GM06990 (cell line): ENCODE measurements around the gene C4A.

ENCODE experiments used
- DNase-seq: peaks from one replicate; pipeline ENCODE4 v3.0.0-alpha.2; 2011; ENCODE audit not compliant: insufficient read length; ENCODE audit errors: extremely low read depth
- H3K27me3 ChIP-seq: replicated peaks from 2 replicates; pipeline ENCODE4 v1.6.0; 2011; ENCODE audit warnings: low read length; ENCODE audit not compliant: control insufficient read depth, insufficient read depth
- H3K36me3 ChIP-seq: 2 replicates; pipeline ENCODE4 v1.5.1; 2011; ENCODE audit warnings: low read length; ENCODE audit not compliant: control insufficient read depth, insufficient read depth
- H3K4me3 ChIP-seq: replicated peaks from 2 replicates; pipeline ENCODE4 v1.5.1; 2011; ENCODE audit warnings: low read depth, mild to moderate bottlenecking, control low read depth, low read length
- CTCF ChIP-seq: IDR thresholded peaks from 2 replicates; pipeline ENCODE4 v1.5.1; 2011; ENCODE audit warnings: low read length, control low read depth, mild to moderate bottlenecking, inconsistent platforms; ENCODE audit not compliant: insufficient read depth, poor library complexity, severe bottlenecking

C4A gene

GRCh38 chr6:31968326-31968725 lies 13.5 kb upstream of the C4A start:
- TF ChIP-seq CTCF = no peak
- Histone ChIP-seq H3K36me3 (peaks cover 40% of the 10 kb centered on the region), H3K27me3 (no peaks in the 10 kb centered on the region), H3K4me3 (no peak overlapping the region)
- DNase-seq = no peak

GRCh38 chr6:31968791-31969711 lies 12.8 kb upstream of the C4A start:
- DNase-seq = no peak
- Histone ChIP-seq H3K36me3 (peaks cover 33% of the 10 kb centered on the region), H3K27me3 (no peaks in the 10 kb centered on the region), H3K4me3 (no peak overlapping the region)
- TF ChIP-seq CTCF = no peak

- no peak for DNase-seq
- peak overlapping the region; percentile 77 for H3K4me3 ChIP-seq
- no peaks in the 10 kb centered on the region for H3K27me3 ChIP-seq
- H3K36me3 ChIP-seq = peaks cover 30% of the 10 kb centered on the region
- no peak for TF ChIP-seq CTCF
Observed at GRCh38 chr6:31969712-31970603, 11.9 kb upstream of the C4A start.

GRCh38 chr6:31970604-31971271 lies 11.1 kb upstream of the C4A start:
- TF ChIP-seq CTCF = no peak
- DNase-seq = no peak
- no peaks in the 10 kb centered on the region for H3K27me3 ChIP-seq
- peaks cover 28% of the 10 kb centered on the region for H3K36me3 ChIP-seq
- peak overlapping the region; percentile 77 for H3K4me3 ChIP-seq

- H3K36me3 ChIP-seq = peaks cover 27% of the 10 kb centered on the region
- TF ChIP-seq CTCF = no peak
- DNase-seq = no peak
- peak overlapping the region; percentile 77 for H3K4me3 ChIP-seq
- H3K27me3 ChIP-seq = no peaks in the 10 kb centered on the region
Observed at GRCh38 chr6:31971279-31971992, 10.4 kb upstream of the C4A start.
